ENCODE data around the gene B4GALNT2.

The B4GALNT2 gene

GRCh38 chr17:49121696-49122292 lies 10.8 kb upstream of the B4GALNT2 start:
- Histone ChIP-seq H2AFZ (ENCODE audit: low read depth, low read length) (no peak overlapping the region), H3K79me2 (ENCODE audit: insufficient read depth, low read length) (no peaks in the 10 kb centered on the region), H3K27me3 (ENCODE audit: insufficient read depth, low read length, poor library complexity) (peaks cover 2% of the 10 kb centered on the region), H3K4me1 (ENCODE audit: insufficient read depth, low read length) (no peaks in the 10 kb centered on the region), H4K20me1 (ENCODE audit: insufficient read depth, low read length) (no peaks in the 10 kb centered on the region), H3K36me3 (ENCODE audit: insufficient read depth, low read length) (no peaks in the 10 kb centered on the region), H3K27ac (ENCODE audit: low read length) (no peak overlapping the region), H3K9me3 (ENCODE audit: insufficient read depth, low read length, severe bottlenecking) (no peaks in the 10 kb centered on the region), H3K4me2 (ENCODE audit: insufficient read depth, low read length) (no peak overlapping the region), H3K9ac (ENCODE audit: low read depth, low read length) (no peak overlapping the region), H3K4me3 (ENCODE audit: low read depth in 1 of 2, low read length in 2 of 2) (no peak overlapping the region)
- TF ChIP-seq CTCF (IDR thresholded peaks at IDR 0.05; ENCODE audit: borderline replicate concordance, extremely low read depth, low read length, poor library complexity, severe bottlenecking) (no peak), EZH2 (IDR thresholded peaks at IDR 0.05; ENCODE audit: borderline replicate concordance, low read depth, low read length, severe bottlenecking) (no peak)
- no peak for DNase-seq
- ATAC-seq (ENCODE audit: insufficient read depth, low read depth): no peak

DNA sequence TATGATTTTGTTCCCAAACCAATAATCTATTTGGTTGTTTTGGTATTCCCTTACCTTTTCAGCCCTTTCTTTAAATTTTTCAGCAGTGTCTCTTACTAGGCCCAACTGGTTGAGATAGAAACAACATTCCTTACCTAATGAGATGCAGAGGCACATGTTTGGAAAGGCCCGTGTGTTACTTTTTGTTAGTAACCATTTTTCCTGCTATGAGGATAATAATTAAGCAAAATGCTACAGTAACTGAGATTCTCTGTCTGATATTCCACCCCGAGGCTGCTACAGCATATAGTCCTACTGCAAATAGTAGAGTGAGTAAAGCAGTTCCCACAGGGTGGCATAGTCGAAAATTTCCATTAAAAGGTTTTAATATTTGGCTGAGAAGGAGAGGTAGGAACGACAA lies 10.0 kb upstream of the B4GALNT2 start:
- Histone ChIP-seq H4K20me1 (ENCODE audit: insufficient read depth, low read length) (no peaks in the 10 kb centered on the region), H3K79me2 (ENCODE audit: insufficient read depth, low read length) (no peaks in the 10 kb centered on the region), H3K4me1 (ENCODE audit: insufficient read depth, low read length) (no peaks in the 10 kb centered on the region), H3K4me3 (ENCODE audit: low read depth in 1 of 2, low read length in 2 of 2) (no peak overlapping the region), H3K27ac (ENCODE audit: low read length) (no peak overlapping the region), H3K4me2 (ENCODE audit: insufficient read depth, low read length) (no peak overlapping the region), H3K9ac (ENCODE audit: low read depth, low read length) (no peak overlapping the region), H2AFZ (ENCODE audit: low read depth, low read length) (no peak overlapping the region), H3K36me3 (ENCODE audit: insufficient read depth, low read length) (no peaks in the 10 kb centered on the region), H3K9me3 (ENCODE audit: insufficient read depth, low read length, severe bottlenecking) (no peaks in the 10 kb centered on the region), H3K27me3 (ENCODE audit: insufficient read depth, low read length, poor library complexity) (peaks cover 2% of the 10 kb centered on the region)
- TF ChIP-seq EZH2 (IDR thresholded peaks at IDR 0.05; ENCODE audit: borderline replicate concordance, low read depth, low read length, severe bottlenecking) (no peak), CTCF (IDR thresholded peaks at IDR 0.05; ENCODE audit: borderline replicate concordance, extremely low read depth, low read length, poor library complexity, severe bottlenecking) (no peak)
- DNase-seq (no peak), ATAC-seq (ENCODE audit: insufficient read depth, low read depth) (no peak)

GRCh38 chr17:49123061-49123460 lies 9.5 kb upstream of the B4GALNT2 start:
- no peak overlapping the region for H3K27ac ChIP-seq (ENCODE audit: low read length)
- H3K4me3 ChIP-seq (ENCODE audit: low read depth in 1 of 2, low read length in 2 of 2): no peak overlapping the region
- H3K9ac ChIP-seq (ENCODE audit: low read depth, low read length): no peak overlapping the region
- H2AFZ ChIP-seq (ENCODE audit: low read depth, low read length): no peak overlapping the region
- H3K27me3 ChIP-seq (ENCODE audit: insufficient read depth, low read length, poor library complexity): peaks cover under 1% of the 10 kb centered on the region
- no peak overlapping the region for H3K4me2 ChIP-seq (ENCODE audit: insufficient read depth, low read length)
- ATAC-seq (ENCODE audit: insufficient read depth, low read depth) (no peak), DNase-seq (no peak)
- H3K9me3 ChIP-seq (ENCODE audit: insufficient read depth, low read length, severe bottlenecking): no peaks in the 10 kb centered on the region
- no peaks in the 10 kb centered on the region for H3K79me2 ChIP-seq (ENCODE audit: insufficient read depth, low read length)
- H3K4me1 ChIP-seq (ENCODE audit: insufficient read depth, low read length): no peaks in the 10 kb centered on the region
- H3K36me3 ChIP-seq (ENCODE audit: insufficient read depth, low read length): no peaks in the 10 kb centered on the region
- TF ChIP-seq CTCF (IDR thresholded peaks at IDR 0.05; ENCODE audit: borderline replicate concordance, extremely low read depth, low read length, poor library complexity, severe bottlenecking) (no peak), EZH2 (IDR thresholded peaks at IDR 0.05; ENCODE audit: borderline replicate concordance, low read depth, low read length, severe bottlenecking) (no peak)
- no peaks in the 10 kb centered on the region for H4K20me1 ChIP-seq (ENCODE audit: insufficient read depth, low read length)

Measured in DND-41 (cell line).